Tongue (tissue), 2 donors: Measurements from ENCODE around the gene ADPRS. TPM values are rescaled to one million over a fixed set of nuclear protein-coding genes. Genes with fewer than 3 reads are reported as not detected.
A peak's percentile ranks its signal among the peaks of the same experiment; 100 is the strongest.

ENCODE experiments used
- DNase-seq: peaks from one replicate; pipeline ENCODE4 v3.0.0-alpha.2; 2015
- total RNA-seq: library from RNA; depleted of rRNA; stranded (reverse); fragments of >200 nt; gene quantifications from one replicate; pipeline ENCODE4 v1.2.3, GENCODE V29; 2014

ADPRS gene
- total RNA-seq, 1 donor from 2014 or later = 35.5 TPM

- peak; percentile 59 for DNase-seq
Observed at GRCh38 chr1:36108314-36108713, 19.6 kb downstream of the ADPRS start.

DNA sequence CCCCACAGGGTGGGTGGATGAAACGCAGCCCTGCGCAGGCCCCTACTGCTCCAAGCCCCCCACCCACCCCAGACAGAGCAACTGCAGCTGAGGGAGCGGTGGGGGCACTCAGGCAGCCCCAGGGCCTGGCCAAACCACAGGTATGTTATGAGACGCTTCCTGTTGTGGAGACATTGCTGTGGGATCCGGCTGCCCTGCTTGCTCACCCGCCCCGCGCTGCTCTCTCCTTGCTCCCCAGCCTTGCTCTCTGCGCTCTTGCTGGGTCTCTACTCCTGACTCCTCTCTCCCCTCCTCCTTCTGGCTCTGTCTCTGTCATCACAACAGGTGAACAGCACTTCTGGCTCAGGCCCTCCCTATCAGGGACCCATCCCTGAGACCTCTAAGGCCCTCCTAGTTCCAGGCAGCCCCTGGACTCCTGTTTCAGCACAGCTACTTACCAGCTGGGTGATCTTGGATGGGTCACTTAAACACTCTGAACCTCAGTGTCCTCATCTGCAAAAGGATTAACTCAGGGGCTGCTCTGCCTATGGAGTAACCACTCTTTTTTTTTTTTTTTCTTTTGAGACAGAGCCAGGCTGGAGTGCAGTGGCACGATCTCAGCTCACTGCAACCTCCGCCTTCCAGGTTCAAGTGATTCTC is 20.5 kb downstream of the ADPRS start:
- DNase-seq = peak; percentile 37

DNA sequence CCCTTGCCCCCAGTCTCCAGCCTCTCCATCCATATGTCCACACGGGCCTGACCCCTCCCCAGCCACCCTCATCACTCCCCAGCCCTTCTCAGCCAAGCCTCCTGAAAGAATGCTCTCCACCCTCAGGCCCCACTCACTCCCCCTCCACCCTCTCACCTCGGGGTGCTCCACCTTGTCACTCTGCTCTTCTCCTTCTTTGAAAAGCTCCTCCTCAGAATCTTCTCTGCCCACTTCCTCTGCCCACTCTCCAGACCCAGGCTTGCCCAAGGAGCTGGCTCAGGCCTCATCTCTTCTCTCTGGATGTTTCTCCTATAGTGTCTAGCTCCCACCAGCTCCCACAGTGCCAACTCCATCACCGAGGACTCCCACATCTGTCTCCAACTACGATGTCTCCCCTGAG is 22.5 kb downstream of the ADPRS start:
- DNase-seq = no peak

DNA sequence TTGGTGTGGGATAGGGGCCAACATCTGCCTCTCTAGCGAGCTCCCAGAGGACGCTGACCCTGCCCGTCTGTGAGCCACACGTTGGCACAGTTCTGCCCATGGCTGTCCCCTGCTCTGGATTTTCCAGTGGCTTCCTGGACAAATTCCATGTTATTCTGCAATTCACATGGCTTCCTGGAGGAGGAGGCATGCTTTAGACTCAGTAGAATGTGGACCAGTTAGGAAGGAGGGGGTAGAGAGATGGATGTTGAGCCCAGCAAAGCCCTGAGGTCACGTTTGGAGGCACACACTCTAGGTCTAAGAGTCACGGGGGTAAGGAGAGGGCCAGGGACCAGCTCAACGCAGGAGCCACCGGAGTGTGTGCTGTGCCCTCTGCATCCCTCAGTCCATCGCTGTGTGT is 24.1 kb downstream of the ADPRS start:
- DNase-seq = no peak

DNA sequence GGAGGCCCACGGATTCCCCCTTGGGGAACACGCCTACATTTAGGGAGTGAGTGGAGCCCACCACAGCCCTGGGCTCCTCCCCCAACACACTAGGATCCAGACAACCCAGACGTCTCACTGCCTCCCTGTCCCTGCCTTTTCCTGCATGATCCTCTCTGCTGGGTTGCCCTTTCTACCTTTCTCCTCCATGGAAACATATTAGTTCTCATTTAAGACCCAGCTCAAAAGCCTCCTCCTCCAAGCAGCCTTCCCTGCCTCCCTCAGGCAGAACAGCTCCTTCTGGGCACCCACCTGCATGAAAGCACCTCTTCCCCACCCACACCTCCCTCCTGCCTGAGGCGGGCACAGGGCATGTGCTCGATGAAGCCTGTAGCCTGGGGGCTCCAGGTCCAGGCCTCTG is 25.7 kb downstream of the ADPRS start:
- DNase-seq = no peak

DNA sequence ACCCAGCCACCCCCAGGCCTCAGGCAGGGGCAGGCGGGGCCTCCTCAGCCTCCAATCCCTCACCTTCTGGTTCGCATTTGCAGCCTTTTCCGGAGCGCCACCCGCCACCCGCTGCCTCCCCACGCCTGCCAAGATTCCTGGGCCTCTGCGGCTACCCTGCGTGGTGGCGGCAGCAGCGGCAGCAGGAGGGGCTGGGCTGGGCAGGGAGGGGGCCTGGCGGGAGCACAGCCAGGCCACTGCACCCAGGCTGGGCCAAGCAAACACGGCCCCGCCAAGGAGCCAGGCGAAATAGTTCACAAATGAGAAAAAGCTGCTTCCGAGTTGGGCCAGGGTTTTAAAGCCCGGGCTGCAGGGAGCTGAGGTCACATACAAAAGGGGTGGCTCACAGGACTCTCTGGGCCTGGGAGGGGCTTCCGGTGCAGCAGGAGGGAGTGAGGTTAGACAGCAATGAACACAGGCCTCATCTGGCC is 26.5 kb downstream of the ADPRS start:
- DNase-seq = peak; percentile 78

GRCh38 chr1:36115931-36116330 is 27.2 kb downstream of the ADPRS start:
- no peak for DNase-seq

DNA sequence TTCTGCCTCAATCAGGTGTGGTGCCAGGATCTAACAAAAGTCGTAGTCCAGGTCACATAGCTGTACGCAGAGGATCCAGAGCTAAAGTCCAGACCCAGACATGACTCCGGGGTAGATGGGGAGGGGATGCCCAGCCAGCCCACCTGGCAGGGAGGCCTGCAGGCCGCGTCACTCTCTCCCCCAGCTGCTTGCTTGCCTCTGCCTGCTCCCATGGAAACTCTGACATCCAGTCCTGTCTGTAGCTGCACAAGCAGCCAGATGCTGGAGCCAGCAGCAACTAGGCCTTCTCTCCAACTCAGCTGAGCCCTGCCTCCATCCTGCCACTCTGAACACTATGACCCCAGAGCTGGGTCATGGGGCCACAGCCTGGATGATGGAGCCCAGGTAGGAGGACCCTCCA is 28.2 kb downstream of the ADPRS start:
- DNase-seq = peak; percentile 76

DNA sequence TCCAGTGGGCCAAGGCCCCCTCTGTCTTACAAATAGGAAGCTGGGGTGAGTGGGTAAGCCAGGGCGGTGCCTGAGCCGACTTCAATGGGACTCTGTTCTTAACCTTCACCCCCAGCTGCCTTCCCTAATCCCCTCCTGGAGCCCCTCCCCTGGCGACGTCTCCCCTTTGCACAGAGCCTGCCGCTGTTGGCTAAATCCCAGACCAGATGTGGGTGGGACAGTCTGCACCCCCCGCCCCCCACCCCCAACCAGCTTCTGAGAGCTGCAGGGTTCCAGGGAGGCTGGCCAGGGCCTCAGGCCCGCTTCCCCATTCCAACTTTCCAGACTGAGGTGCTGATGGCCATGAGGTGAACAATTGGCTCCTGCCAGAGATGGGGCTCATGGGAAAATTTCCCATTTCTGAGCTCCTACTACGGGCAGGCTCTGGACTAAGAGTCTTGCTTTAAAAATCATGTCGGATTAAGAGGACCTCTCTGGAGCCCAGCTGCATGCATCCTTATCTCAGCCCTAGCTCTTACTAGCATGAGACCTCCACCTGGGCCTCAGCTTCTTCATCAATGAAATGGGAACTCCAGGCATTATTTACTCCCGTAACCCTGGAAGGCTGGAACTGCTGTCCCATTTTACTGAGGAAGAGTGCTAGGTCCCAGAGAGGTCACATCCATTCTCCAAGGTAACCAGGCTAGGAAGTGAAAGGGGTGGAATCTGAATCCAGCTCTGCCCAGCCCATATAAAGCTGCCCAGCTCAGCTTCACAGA is 29.9 kb downstream of the ADPRS start:
- DNase-seq = no peak

DNA sequence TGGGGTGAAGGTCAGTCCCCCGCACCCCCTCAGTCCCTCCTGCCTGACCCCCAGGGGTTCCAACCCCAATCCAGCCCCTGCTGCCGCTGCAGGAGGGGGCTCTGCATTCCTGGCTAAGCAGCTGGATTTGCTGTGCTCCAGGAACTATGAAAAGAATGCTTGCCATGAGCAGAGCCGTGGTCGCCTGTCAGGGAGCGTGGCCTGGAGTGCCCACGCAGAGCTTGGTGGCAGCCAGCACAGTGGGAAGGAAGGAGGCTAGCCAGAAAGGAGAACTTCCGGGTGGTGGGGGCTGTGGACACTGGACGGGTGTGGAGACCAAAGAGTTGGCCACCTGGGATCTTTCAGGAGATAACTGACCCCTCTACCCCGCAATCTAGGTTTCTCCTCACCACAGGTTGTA is 30.8 kb downstream of the ADPRS start:
- DNase-seq = no peak

- DNase-seq = no peak
Observed at GRCh38 chr1:36122062-36123030, 33.7 kb downstream of the ADPRS start.

GRCh38 chr1:36123356-36123755 is 34.7 kb downstream of the ADPRS start:
- peak; percentile 57 for DNase-seq

- DNase-seq = no peak
Observed at GRCh38 chr1:36124404-36125128, 35.9 kb downstream of the ADPRS start.

GRCh38 chr1:36125129-36125991 is 36.7 kb downstream of the ADPRS start, which contains the start of gene COL8A2:
Gene COL8A2, minus strand, starts transcription at chr1:36125222. Its CDS starts 24,980 bp downstream, at chr1:36100242.
- DNase-seq = no peak

DNA sequence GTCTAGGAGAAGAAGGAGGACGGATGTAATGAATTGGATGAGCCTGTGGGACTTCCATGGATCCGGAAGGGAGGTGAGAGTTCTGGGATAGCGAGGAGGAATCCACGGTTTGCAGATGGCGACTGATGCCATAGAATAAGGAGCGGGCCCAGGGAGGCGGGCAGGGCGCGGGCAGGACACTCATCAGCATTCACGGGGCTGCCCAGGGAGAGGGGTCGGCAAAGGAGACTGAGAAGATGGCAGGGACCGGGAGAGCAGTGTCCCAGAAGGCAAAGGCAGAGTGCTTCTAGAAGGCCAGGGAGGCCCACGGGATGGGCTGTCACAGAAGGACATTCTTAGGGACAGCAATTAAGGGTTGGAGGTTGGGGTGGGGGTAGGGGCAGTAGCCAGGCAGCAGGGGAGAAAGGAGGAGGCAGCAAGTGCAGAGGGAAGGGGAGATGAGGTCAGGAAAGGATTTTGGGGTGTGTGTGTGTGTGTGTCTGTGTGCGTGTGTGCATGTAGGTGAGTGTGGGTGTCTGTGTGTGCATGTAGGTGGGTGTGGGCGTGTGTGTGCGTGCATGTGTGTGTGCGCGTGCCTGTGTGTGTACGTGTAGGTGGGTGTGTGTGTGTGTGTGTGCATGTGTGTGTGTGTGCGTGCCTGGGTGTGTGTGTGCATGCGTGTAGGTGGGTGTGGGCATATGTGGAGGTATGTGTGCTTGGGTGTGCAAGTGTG is 37.5 kb downstream of the ADPRS start:
- DNase-seq = no peak

DNA sequence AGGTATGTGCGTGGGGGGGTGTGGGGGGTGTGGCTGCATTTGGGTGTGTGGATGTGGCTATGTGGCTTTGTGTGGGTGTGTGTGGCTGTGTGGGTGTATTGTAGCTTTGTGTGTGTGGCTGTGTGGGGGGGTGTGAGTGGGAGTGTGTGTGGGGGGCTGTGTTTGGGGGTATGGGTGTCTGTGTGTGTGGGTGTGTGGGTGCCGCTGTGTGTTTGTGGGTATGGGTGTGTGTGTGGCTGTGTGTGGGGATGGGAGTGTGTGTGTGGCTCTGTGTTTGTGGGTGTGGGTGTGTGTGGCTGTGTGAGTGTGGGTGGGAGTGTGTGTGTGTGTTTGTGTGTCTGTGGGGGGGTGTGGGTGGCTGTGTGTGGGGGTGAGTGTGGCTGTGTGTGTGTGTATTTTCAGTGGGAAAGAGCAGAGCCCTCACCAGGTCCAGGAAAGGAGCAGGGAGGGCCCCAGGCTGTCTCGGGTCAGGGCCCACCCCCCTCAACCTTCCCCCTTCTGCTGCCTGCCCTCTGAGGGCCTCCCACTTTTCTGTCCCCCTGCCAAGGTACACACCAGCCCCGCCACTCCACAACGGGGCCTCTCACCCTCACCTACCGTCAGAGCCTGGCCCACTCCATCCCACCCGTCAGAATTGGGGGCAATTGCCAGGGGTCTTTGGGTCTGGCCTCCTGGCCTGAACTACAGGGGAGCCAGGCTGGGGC is 38.3 kb downstream of the ADPRS start:
- no peak for DNase-seq

DNA sequence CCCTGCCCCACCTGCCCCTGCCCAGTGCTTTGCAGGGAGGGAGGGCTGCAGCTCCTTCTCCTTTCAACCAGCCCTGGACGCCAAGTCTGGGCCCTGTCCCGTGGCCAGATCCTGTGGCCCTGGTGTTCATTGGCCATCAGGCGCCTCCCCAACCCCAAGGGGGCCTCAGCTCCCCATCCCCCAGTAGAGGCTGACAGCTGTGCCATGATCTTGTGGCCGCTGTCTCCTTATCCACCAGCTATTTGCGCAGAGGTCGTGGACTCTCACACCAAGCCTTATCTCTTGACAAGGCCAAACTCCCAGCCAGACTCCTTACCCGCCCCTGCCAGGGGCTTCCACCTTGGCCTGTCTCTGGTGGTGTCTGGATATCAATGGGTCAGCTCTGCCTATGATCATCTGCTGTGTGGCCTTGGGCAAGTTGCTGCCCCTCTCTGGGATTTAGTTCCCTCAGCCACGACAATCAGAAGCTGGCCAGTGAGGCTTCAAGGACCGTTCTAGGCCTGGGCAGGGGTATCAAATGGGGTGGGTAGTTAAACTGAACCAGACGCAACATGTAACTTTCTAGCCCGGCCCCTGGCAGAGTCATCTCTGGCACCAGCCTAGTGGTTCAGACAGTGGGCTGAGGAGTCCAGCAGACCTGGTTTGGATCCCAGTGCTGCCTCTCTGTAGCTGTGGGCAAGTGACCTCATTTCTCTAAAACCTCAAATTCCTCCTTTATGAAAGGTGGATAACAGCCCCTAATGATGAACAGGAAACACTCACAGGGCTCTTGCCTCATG is 39.6 kb downstream of the ADPRS start:
- DNase-seq = no peak

- no peak for DNase-seq
Observed at GRCh38 chr1:36128905-36129206, 40.2 kb downstream of the ADPRS start.

DNA sequence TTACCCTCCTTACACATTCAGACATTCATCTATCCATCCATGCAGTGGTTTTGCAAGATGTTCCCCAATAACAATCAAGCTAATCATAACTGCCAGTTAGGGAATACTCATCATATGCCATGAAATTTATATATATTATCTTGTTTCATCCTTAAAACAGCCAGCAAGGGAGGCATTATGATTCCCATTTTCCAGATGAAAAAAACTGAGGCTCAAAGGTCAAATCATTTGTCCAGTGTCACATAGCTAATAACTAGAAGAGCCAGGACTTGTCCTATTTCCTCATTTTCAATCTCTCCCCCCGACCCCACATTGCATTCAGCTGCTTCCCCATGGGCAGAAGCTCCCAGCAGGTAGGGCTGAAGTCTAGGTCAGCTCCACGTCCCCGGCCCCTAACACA is 43.3 kb downstream of the ADPRS start:
- no peak for DNase-seq
